NCI-H2227 (cell line): ENCODE data around the gene EDARADD.

Experiments
- DNase-seq: peaks from one replicate; lab custom pipeline; 2025; ENCODE audit not compliant: unreplicated experiment; lab: John Stamatoyannopoulos, UW

The EDARADD gene

DNA sequence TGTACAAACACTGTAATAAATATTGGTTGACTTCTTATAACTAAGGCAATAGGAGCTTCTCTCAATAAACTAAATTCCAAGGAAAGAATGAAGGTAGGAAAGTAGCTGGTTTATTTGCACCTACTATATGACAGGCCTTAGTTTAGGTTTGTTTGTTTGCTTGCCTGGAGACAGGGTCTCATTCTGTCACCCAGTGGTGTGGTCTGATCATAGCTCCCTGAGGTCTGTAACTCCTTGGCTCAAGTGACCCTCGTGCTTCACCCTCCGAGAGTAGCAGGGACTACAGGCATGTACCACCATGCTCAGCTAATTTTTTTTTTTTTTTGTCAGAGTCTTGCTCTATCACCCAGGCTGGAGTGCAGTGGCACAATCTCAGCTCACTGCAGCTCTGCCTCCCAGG lies 1.9 kb upstream of the EDARADD start:
- no peak for DNase-seq

DNA sequence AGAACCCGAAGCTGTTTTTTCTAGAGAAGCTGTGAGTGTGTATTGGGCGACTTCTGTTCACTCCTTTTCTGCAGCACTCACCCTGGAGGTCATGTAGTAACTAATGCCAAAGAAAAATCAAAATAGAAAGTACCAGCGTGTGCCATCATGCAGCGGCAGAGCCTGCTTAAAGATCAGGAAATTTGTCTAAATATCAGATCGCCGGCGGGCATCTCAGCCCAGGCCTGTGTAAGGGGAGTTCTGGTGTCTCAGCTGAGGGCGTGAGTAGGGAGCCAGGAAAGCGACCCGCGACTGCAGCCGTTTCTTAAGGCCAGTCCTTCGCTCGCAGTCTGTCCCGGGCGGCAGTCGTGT lies 768 bp downstream of the EDARADD start:
- peak; percentile 64 for DNase-seq

DNA sequence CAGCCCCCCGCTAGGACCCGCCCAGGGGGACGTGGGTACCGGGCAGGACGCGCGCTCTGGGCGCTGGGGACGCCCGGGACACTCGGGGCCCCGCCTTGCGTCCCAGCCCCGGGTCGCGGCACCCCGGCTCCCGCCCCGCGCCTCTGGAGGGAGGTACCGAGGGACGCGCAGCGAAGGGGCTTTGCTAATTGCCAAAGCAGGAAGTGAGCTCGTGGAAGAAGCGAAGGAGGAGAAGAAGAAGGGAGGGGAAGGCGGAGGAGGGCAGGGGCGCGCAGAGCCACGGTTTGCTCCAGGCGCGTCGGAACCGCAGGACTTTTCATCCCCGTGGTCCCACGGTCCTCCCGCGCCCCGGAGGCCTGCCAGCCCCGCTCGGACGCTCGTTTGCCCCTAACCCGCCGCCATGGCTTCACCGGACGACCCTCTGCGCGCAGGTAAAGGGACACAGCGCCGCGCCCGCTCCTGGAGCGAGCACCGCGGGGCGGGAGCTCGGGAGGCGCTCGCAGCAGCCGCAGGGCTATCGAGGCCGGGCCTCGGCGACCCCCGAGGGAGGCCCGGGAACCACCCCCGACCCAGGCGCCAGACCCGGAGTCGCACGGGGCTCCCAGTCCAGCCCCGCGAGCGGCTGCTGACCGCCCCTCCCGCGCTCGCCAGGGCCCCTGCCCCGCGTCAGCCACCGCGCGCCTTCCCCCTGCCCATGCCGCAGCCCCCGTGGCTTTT lies 1.3 kb downstream of the EDARADD start:
- peak; percentile 64 for DNase-seq

DNA sequence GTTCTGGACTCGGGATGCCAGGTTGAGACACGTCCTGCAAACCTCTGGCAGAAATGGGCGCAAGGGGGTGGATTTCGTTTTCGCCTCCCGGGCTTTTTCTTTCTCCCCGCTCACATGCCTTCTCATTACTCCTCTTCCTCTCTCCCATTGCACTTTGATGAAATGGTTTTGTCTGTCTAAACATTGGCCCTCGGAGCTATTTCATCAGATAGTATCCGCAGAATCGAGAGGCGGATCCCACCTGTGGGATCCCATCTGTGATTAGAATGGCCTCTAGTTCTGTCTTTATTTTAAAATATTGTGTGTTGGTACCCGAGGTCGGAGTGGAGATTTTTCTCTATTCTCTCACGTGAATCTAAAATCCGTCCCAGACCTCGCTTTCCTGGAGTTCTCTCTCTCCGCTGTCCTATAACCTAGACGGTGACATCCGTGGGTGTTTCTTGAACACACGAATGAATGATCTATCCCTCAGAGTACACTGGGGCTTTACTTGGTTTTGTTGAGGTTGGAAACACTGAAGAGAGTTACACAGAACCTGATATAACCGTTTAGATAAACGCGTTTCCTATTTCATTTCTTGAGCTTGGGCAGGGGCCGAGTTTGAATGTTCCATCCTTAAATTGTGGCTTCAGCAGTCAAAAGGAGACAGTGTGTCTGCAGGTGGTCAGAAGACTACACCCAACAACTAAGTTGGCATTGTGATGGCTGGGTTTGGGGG lies 2.0 kb downstream of the EDARADD start:
- DNase-seq: no peak

DNA sequence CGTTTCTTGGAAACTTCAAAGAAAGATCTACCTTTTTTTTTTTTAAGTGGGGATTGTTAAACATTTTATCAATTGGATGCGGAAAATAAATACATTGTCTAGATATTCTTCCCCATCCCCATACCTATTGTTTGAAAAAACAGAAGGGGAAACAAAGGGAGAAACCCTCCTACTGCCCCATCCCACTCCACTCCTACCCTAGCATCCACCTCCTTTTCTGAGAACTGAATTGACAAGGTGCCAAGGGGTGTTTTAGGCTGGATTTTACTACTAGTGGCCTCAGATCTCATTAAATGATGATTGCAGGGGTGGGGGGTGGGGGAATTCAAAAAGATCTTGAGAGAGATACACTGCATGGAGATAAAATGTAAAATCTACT lies 2.6 kb downstream of the EDARADD start:
- no peak for DNase-seq

DNA sequence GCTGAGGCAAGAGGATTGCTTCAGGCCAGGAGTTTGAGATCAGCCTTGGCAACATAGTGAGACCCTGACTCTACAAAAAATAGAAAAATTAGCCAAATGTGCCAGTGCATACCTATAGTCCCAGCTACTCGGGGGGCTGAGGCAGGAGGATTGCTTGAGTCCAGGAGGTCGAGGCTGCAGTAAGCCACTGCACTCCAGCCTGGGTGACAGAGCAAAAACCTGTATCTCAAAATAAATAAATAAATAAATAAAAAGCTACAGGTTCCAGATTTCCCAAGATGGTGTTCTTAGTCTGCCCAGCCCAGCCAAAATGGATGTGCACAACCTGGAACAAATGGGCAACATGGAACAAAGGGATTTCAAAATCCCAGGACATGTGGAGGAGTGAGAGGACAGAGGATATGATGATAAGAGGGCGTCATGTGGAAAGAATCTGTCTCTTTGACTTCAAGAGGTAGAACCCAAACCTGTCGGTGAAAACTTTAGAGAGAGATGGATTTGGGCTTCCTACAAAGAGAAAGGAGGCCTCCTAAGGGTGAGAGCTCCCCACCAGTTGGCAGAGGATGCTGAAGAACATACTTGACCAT lies 3.2 kb downstream of the EDARADD start:
- DNase-seq: no peak

DNA sequence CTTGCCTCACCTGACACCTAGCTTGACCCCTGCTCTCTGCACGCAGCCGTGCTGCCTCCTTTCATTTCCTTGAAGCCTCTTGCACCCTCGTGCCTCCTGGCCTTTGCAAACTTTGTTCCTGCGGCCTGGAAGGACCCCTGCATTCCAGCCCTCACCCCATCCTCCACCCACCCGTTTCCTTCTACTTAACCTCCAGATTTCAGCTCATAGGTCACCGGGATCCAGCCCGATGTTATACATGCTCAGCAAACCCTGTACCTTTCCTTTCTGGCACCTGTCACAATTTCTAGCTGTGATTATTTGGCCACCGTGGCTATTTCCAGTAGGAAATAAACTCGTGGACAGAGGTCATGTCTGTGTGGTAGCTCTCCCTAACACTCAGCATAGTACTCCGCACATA lies 4.5 kb downstream of the EDARADD start:
- no peak for DNase-seq

DNA sequence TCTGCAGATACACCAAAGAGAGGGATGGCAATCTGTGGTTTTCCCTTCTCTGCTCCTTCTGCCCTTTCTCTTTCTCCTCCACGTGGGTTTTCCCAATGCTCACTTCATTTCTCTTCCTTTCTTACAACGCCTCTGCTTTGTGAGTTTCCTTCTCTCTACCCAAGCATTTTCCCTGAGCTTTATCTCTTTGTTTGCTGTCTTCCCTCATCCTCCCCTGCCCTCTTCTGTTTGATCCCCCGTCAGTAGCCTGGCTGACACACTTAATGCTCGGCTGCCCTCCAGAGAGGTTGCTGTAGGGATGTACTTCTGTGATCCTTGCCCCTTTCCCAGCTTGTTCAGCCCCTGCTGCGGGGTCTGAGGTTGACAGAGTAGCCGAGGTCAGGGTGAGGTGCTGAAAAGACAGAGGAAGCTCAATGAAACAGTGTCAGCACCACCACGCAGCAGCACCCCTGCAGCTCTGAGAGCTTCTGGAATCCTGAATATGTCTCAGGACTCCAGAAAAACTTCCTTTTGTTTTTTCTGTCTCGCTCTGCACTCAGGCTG lies 6.0 kb downstream of the EDARADD start:
- DNase-seq: no peak

DNA sequence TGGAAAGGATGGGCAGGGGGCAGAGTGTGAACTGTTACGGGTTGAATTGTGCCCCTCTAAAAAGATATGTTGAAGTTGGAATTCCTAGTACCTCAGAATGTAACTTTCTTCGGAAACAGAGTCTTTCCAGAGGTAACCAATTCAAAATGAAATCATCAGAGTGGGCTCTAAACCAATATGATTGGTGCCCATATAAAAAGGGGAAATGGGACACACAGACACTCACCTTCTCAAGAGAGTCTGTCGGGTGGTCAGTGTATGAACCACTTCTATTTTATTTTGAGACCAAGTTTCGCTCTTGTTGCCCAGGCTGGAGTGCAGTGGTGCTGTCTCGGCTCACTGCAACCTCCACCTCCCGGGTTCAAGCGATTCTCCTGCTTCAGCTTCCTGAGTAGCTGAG lies 7.6 kb downstream of the EDARADD start:
- DNase-seq: no peak

DNA sequence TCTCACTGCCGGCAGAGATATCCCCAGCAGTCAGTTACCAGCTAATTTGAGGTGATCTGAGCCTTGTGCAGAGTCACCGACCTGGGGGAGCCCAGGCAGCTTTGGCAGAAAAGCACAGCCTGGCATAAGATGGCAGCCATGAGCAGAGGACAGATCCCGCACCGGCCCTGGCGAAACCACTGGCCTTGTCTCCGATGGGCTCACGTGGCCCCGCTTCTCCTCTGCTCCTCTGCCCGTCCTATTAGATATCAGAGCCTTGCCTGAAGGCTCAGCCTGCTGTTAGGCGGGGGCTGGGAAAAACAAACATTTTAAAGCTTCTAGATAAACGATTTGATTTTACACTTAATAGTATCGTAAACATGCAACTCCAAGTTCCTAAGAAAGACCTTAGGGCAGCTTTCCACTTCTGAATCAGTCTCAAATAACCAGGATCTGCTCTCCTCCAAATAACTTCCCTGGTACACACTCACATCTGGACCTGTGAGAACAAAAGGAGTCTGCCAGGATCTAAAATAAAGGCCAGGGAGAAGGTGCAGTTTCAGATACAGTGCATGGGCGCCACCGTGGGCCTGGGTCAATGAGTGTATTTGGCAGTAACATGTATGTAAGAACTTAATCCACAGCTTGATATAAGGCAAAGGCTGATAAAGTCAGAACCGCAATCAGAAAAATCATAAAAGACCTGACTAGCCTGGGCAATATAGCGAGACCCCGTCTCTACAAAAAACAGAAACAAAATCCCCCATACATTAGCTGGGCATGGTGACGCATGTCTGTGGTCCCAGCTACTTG lies 10.0 kb downstream of the EDARADD start:
- no peak for DNase-seq

DNA sequence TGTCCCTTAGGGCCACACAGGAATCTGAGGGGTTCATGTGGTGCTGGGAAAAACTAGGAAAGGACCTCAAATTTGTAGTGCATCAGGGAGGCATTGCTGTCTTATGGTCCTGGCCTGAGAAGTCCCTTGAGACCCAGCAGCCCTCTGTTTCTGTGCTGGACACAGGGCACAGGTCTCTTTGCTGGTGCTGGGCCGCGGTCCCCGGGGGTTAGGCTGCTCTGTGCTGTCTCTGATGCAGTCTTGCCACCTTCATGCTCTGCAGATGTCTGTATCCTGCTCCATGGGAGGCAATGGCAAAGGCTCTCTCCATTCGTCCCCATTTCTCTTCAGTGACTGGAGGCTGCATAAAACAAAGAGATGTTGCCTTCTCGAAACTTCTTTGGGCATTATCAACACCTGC lies 13.0 kb downstream of the EDARADD start:
- no peak for DNase-seq

DNA sequence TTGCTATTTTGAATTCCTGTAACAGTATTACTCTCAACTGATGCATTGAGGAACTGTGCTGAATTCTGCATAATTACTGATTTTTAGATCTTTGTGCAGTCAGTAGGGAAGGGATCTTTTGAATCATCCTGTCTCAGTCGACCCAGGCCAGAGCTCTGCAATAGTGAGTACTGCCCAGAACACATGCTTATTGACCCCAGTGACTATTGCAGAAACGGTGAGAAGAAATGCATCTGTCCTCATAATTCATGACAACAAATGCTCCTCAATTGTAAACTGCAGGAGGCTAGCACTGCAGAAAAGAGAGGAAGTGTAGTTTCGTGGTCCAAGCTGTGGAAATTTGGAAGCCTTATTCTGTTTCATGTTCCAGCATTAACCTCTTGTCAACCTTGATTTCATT lies 19.6 kb downstream of the EDARADD start:
- no peak for DNase-seq

DNA sequence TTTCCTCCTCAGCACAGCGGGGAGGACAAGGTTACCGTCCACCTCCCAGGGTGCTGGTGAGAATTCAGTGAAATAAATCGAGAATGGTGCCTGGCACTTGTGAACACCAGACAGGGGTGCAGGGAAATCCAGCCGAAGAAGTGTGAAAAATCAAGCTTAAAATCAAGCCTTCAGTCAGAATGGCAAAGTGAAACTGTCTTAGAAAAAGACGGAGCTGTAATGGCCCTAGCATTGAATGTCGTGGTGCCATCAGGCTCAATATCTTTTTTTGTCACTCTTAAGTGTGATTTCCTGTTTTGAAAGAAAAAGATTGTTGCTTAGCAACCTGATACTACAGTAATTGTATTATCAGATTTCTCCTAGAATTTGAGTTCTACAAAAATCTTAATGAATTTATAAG lies 22.1 kb downstream of the EDARADD start:
- no peak for DNase-seq

DNA sequence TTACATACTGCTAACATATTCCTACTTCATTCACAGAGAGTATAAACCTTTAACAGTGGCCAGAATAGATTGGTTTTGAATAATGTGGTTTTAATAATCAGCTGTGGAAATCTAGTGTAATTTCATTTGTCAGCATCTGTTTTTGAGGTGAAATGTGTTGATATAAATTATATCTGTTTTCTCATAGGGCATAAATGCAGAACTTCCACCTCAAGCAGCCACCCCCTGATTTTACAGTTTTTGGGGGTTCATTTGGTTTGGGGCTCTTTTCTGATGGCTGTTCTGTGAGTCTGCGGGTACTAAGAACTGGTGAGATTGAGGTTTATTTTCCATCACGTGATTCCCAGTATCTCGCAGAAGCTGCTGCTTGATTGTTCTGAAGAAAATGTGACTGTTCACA lies 23.2 kb downstream of the EDARADD start:
- no peak for DNase-seq

DNA sequence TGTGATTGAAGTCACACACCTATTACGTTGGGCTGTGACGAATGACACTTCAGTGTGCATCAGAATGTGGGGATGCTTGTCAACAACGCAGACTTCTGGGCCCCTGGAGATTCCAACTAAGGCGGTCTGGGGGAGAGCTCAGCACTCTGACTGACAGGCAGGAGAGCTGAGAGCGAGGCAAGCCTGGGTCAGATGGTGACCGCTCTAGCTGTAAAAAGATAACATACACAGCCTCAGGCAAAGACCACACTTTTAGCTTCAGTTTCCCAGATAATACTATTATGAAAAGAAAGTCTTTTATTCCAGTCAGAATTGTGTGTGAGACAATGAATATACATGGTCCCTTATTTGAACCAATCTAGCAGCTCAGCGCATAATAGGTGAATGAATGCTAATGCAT lies 25.4 kb downstream of the EDARADD start:
- DNase-seq: no peak

DNA sequence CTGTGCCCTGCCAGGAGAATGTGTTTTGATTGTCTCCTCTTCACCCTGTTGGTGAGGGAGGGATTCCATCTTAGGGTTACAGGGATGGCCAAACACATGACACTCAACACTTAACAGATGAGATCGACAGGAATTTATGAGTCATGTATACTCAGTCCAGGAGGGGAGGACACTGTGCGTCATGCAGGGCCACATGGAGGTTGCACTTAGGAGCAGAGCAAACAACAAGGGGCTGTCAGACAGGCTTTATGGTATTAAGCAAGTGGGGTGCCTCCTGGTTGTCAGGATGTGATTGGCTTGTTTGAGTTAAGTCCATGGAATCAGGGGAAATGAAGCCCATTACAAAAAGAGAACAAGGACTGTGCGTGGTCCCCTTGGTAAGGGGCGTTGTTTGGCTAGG lies 26.9 kb downstream of the EDARADD start:
- DNase-seq: no peak

DNA sequence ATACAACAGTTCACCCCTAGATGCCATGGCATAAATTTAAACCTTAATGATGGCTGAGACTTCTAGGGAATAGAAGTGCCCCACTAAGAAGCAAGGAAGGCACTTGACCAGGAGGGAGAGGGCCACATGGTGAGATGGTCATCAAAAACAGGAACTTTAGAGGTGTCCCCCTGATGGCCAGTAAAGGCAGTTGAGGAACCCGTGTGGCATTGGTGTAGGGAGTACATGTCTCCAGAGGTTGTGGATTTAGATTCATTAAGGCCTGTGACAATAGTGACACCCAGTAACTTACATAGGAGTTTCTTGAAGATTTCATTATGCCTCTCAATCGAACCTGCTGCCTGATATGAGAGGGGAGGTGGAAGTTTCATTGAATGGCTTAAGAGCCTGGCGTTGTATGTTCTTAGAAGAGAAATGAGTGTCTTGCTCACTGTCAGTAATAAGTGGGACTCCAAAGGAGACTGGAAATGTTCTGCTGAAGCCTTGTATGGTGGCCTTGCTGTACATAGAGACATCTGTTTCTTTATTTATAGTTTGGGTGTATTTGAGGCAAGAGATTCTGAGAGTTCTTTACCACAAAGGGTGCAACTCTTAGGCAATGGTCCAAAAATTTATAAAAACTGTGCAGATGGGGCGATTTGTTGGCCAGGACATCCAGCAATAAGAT lies 27.9 kb downstream of the EDARADD start:
- no peak for DNase-seq

DNA sequence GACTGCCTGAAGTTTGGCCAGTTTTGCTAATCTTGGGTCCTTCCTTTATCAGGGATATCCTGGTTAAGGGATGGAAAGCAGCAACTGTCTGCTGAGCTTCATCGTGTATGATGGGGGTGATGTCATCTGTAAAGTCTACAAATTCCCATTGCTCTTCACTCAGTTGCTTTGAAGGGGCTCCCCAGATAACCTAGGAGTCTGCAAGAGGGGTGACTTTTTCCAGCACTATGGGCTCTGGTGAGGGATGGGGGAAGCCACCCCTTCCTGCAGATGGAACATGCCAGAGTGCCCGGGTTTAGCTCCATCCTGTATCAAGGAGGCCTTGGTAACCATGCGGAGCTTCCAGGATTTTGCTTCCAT lies 28.4 kb downstream of the EDARADD start:
- no peak for DNase-seq

DNA sequence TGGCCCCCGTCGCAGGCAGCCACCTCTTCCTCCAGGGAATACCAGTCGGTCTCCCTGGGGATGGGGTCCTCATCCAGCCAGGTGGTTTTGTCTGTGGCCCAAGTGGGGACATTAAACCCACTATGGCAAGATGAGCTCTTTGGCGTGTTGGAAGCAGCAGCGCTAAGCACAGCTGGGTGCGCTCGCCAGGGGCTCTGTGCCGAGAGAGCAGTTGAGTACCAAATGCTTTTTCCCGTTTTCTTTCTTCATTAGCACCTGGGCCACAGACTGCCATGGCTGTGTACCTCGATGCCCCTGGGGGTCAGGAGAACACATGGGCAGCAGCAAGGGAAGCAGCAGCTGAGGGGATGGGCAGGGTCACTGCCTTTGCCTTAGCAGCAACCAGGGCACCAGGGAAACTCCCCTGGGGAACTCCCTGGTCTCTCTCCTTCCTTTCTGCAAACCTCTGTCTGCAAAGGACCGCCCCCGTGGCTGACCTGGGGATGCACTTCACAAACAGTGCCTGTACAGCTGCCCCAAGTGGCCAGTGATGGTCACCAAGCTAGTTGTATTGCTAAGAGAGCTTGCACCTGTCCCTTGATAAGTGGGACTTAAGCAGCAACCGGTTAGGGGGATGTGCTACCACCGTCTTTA lies 31.1 kb downstream of the EDARADD start:
- DNase-seq: no peak

DNA sequence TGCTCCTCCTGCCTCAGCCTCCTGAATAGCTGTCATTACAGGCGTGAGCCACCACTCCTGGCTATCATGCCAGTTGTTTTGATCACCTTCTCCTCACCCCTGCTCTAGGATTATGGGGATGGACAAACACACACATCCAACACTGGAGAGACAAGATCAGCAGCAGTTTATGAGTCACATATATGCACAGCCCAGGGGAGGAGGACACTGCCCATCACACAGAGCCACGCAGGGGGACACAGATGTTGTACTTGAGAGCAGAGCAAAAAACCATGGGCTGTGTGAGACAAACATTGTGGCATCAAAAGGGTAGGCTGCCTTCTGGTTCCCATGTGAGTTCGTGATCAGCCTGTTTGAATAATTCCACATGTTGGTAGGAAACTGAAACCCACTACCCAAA lies 32.1 kb downstream of the EDARADD start:
- DNase-seq: no peak
